Right cardiac atrium (tissue), 5 donors: Measurements from ENCODE around the gene SCLT1. TPM values are rescaled to one million over a fixed set of nuclear protein-coding genes. Genes with fewer than 3 reads are reported as not detected.

Source experiments
- ATAC-seq, 2 donors: fragments of 200-7000 bp; cut with Tn5 transposase; one replicate each; pipeline versions ENCODE4 v1.8.0 to v1.9.1; 2020; ENCODE audit warnings: moderate library complexity in 2 of 2, mild to moderate bottlenecking in 1 of 2
- DNase-seq, 3 donors: peaks; one replicate each; pipeline ENCODE4 v3.0.0-alpha.2; 2020
- H3K27ac ChIP-seq: one replicate; pipeline ENCODE4 v1.5.1; 2013; ENCODE audit warnings: mild to moderate bottlenecking, low read length, control low read depth, moderate library complexity
- H3K27me3 ChIP-seq: one replicate; pipeline ENCODE4 v1.6.1; 2013; ENCODE audit not compliant: control insufficient read depth, insufficient read depth
- H3K4me1 ChIP-seq: one replicate; pipeline ENCODE4 v1.6.1; 2013; ENCODE audit warnings: low read length; ENCODE audit not compliant: control insufficient read depth, insufficient read depth
- H3K4me3 ChIP-seq: one replicate; pipeline ENCODE4 v1.5.1; 2013; ENCODE audit warnings: low read length, control low read depth
- H3K9me3 ChIP-seq: one replicate; pipeline ENCODE4 v1.6.1; 2013; ENCODE audit warnings: low read length; ENCODE audit not compliant: control insufficient read depth
- WGBS: extraction: QIAGEN DNeasy Blood & Tissue Kit; methylation state at CpG from one replicate; pipeline ENCODE4 v1.1.7; 2013; 5-methylcytosine and 5-hydroxymethylcytosine counted together
- intact Hi-C, 4 donors: fragments of 100-400 bp; cut with DNase I; formaldehyde crosslinking; loops; one replicate each; pipeline versions ENCODE4 v1.11.0 to v1.14.0; 2022 to 2023
- polyA plus RNA-seq: library from polyadenylated mRNA; stranded (reverse); fragments of 200-250 nt; gene quantifications from one replicate; pipeline ENCODE4 v1.2.3, GENCODE V29; 2013
- total RNA-seq, 4 donors: library from RNA; stranded (reverse); fragmentation: NEBNext Ultra II Directional; extraction: Animal tissue kit (Norgen Biotek cat#: 25700); gene quantifications; one replicate each; pipeline ENCODE4 v1.2.1, GENCODE V29; 2021
- donor health status: healthy with polysubstance abuse.
- donor health status: DM: no; HTN: yes; CAD: no.
- donor health status: DM: no; HTN: no; CAD: no.
- donor health status: DM: no; HTN: yes; CAD: no; lungs with severe emphysema.
- donor health status: DM: yes; HTN: yes; CAD: no.

Gene SCLT1
- total and polyA plus RNA-seq, 5 donors = 5.5 to 19.2 (median 15.4) TPM

GRCh38 chr4:128986908-128987307, 106.4 kb downstream of the SCLT1 start:
- 97% methylated on average over 4 of the region's 4 CpGs for WGBS
- DNase-seq (no peak), ATAC-seq (no peak)
- no peaks in the 10 kb centered on the region for H3K9me3 ChIP-seq
- no peak overlapping the region for H3K4me3 ChIP-seq
- H3K27me3 ChIP-seq = no peaks in the 10 kb centered on the region
- H3K4me1 ChIP-seq = no peaks in the 10 kb centered on the region
- intact Hi-C loops = no loop called here
- no peak overlapping the region for H3K27ac ChIP-seq

GRCh38 chr4:128986019-128986418, 107.3 kb downstream of the SCLT1 start:
- Histone ChIP-seq H3K27me3 (no peaks in the 10 kb centered on the region), H3K4me1 (no peaks in the 10 kb centered on the region), H3K9me3 (no peaks in the 10 kb centered on the region), H3K4me3 (no peak overlapping the region), H3K27ac (no peak overlapping the region)
- ATAC-seq (no peak), DNase-seq (no peak)
- intact Hi-C loops = no loop called here
- over 99% methylated on average over 2 of the region's 2 CpGs for WGBS

- no peaks in the 10 kb centered on the region for H3K9me3 ChIP-seq
- no peaks in the 10 kb centered on the region for H3K27me3 ChIP-seq
- ATAC-seq = no peak
- intact Hi-C loops = no loop called here
- no peak overlapping the region for H3K27ac ChIP-seq
- no peaks in the 10 kb centered on the region for H3K4me1 ChIP-seq
- WGBS = 79% methylated on average over 2 of the region's 2 CpGs
- no peak overlapping the region for H3K4me3 ChIP-seq
- DNase-seq = no peak
Observed at GRCh38 chr4:128983771-128984485, 109.4 kb downstream of the SCLT1 start.

GRCh38 chr4:128981377-128981776, 112.0 kb downstream of the SCLT1 start:
- peak in 1 of 3 donors; percentile 5 for DNase-seq
- H3K27ac ChIP-seq = no peak overlapping the region
- no peak overlapping the region for H3K4me3 ChIP-seq
- H3K9me3 ChIP-seq = no peaks in the 10 kb centered on the region
- 88% methylated on average over 6 of the region's 6 CpGs for WGBS
- no peaks in the 10 kb centered on the region for H3K27me3 ChIP-seq
- intact Hi-C loops = no loop called here
- ATAC-seq = no peak
- H3K4me1 ChIP-seq = no peaks in the 10 kb centered on the region

GRCh38 chr4:128980816-128981326, 112.5 kb downstream of the SCLT1 start:
- DNase-seq (no peak), ATAC-seq (no peak)
- no peaks in the 10 kb centered on the region for H3K4me1 ChIP-seq
- no peaks in the 10 kb centered on the region for H3K9me3 ChIP-seq
- intact Hi-C loops = no loop called here
- WGBS = 55% methylated on average over 1 of the region's 1 CpG
- H3K27ac ChIP-seq = no peak overlapping the region
- H3K4me3 ChIP-seq = no peak overlapping the region
- no peaks in the 10 kb centered on the region for H3K27me3 ChIP-seq

- Histone ChIP-seq H3K27ac (no peak overlapping the region), H3K4me1 (no peaks in the 10 kb centered on the region), H3K4me3 (no peak overlapping the region), H3K9me3 (no peaks in the 10 kb centered on the region), H3K27me3 (no peaks in the 10 kb centered on the region)
- no peak for ATAC-seq
- intact Hi-C loops = no loop called here
- no peak for DNase-seq
Observed at GRCh38 chr4:128979934-128980333, 113.4 kb downstream of the SCLT1 start.

GRCh38 chr4:128978985-128979384, 114.4 kb downstream of the SCLT1 start:
- H3K27ac ChIP-seq = no peak overlapping the region
- intact Hi-C loops = no loop called here
- WGBS = 93% methylated on average over 1 of the region's 1 CpG
- H3K4me3 ChIP-seq = no peak overlapping the region
- H3K9me3 ChIP-seq = no peaks in the 10 kb centered on the region
- ATAC-seq (no peak), DNase-seq (no peak)
- no peaks in the 10 kb centered on the region for H3K27me3 ChIP-seq
- H3K4me1 ChIP-seq = no peaks in the 10 kb centered on the region

- no peak overlapping the region for H3K27ac ChIP-seq
- no peaks in the 10 kb centered on the region for H3K27me3 ChIP-seq
- no peak overlapping the region for H3K4me3 ChIP-seq
- 55% methylated on average over 2 of the region's 2 CpGs for WGBS
- intact Hi-C loops = no loop called here
- no peaks in the 10 kb centered on the region for H3K4me1 ChIP-seq
- ATAC-seq = no peak
- H3K9me3 ChIP-seq = no peaks in the 10 kb centered on the region
- no peak for DNase-seq
Observed at GRCh38 chr4:128974136-128974581, 119.2 kb downstream of the SCLT1 start.

- H3K4me1 ChIP-seq = no peaks in the 10 kb centered on the region
- no peak overlapping the region for H3K27ac ChIP-seq
- no peak for DNase-seq
- no peaks in the 10 kb centered on the region for H3K27me3 ChIP-seq
- ATAC-seq = no peak
- intact Hi-C loops = no loop called here
- H3K9me3 ChIP-seq = no peaks in the 10 kb centered on the region
- no peak overlapping the region for H3K4me3 ChIP-seq
Observed at GRCh38 chr4:128973384-128973783, 120.0 kb downstream of the SCLT1 start.

GRCh38 chr4:128961405-128961804, 131.9 kb downstream of the SCLT1 start:
- intact Hi-C loops = no loop called here
- H3K9me3 ChIP-seq = no peaks in the 10 kb centered on the region
- no peak for DNase-seq
- H3K4me3 ChIP-seq = no peak overlapping the region
- no peak overlapping the region for H3K27ac ChIP-seq
- no peak for ATAC-seq
- H3K27me3 ChIP-seq = no peaks in the 10 kb centered on the region
- no peaks in the 10 kb centered on the region for H3K4me1 ChIP-seq

- DNase-seq = no peak
- Histone ChIP-seq H3K4me3 (no peak overlapping the region), H3K27ac (no peak overlapping the region), H3K27me3 (no peaks in the 10 kb centered on the region), H3K4me1 (no peaks in the 10 kb centered on the region), H3K9me3 (no peaks in the 10 kb centered on the region)
- ATAC-seq = no peak
- intact Hi-C loops = no loop called here
- WGBS = 75% methylated on average over 2 of the region's 2 CpGs
Observed at GRCh38 chr4:128958194-128958593, 135.1 kb downstream of the SCLT1 start.

- intact Hi-C loops = no loop called here
- ATAC-seq = no peak
- Histone ChIP-seq H3K4me3 (no peak overlapping the region), H3K27me3 (no peaks in the 10 kb centered on the region), H3K4me1 (no peaks in the 10 kb centered on the region), H3K9me3 (no peaks in the 10 kb centered on the region), H3K27ac (no peak overlapping the region)
- DNase-seq = no peak
Observed at GRCh38 chr4:128957459-128957858, 135.9 kb downstream of the SCLT1 start.
